Parathyroid adenoma (tissue), 2 donors: ENCODE data around the gene PTPN21.

Experiments
- H2AFZ ChIP-seq: fragments of 300-600 bp; sonication (generic); one replicate; pipeline ENCODE4 v1.7.0; 2017; ENCODE audit warnings: antibody characterized with exemption, mild to moderate bottlenecking
- H3K27ac ChIP-seq: fragments of 300-600 bp; sonication (generic); one replicate; pipeline ENCODE4 v1.7.0; 2017
- H3K27me3 ChIP-seq: fragments of 300-600 bp; sonication (generic); one replicate; pipeline ENCODE4 v1.7.0; 2017; ENCODE audit warnings: low read length; ENCODE audit not compliant: control insufficient read depth, insufficient read depth
- H3K36me3 ChIP-seq: fragments of 300-600 bp; sonication (generic); one replicate; pipeline ENCODE4 v1.7.0; 2017; ENCODE audit warnings: low read length; ENCODE audit not compliant: control insufficient read depth, insufficient read depth
- H3K4me1 ChIP-seq: fragments of 300-600 bp; sonication (generic); one replicate; pipeline ENCODE4 v1.7.0; 2017; ENCODE audit warnings: control low read depth
- H3K4me2 ChIP-seq: fragments of 300-600 bp; sonication (generic); one replicate; pipeline ENCODE4 v1.7.0; 2017; ENCODE audit warnings: low read length
- H3K4me3 ChIP-seq: fragments of 300-600 bp; sonication (generic); one replicate; pipeline ENCODE4 v1.7.0; 2017; ENCODE audit warnings: low read depth, low read length
- H3K79me2 ChIP-seq: fragments of 300-600 bp; sonication (generic); one replicate; pipeline ENCODE4 v1.7.0; 2017; ENCODE audit warnings: control low read depth
- H3K9ac ChIP-seq: fragments of 300-600 bp; sonication (generic); one replicate; pipeline ENCODE4 v1.7.0; 2017; ENCODE audit warnings: mild to moderate bottlenecking
- H3K9me3 ChIP-seq: fragments of 300-600 bp; sonication (generic); one replicate; pipeline ENCODE4 v1.7.0; 2017; ENCODE audit warnings: low read length; ENCODE audit not compliant: control insufficient read depth
- CTCF ChIP-seq: fragments of 300-600 bp; sonication (generic); IDR thresholded peaks from one replicate; pipeline ENCODE4 v1.7.0; 2017; ENCODE audit warnings: antibody characterized with exemption, mild to moderate bottlenecking
- donor health status: primary hyperparathyroidism.

Gene PTPN21

DNA sequence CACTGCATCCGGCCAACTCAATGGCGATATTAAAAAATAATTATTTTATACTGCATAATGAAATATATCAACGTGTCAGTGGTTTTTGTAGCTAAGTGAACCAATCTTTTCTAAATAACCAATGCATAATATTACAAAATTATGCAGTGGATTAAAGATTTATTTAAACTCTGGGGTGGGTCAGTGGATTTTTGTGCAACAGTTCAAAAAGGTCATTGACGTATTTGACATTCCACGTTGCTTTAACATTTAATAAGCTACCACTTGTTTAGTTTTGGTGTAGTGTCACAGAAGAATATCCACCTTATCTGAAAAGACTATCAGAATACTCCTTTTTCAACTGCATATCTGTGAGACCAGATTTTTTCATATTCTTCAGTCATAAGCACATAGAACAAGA is 10.6 kb upstream of the PTPN21 start:
- Histone ChIP-seq H3K9me3 (no peaks in the 10 kb centered on the region), H3K27me3 (no peaks in the 10 kb centered on the region)
- TF ChIP-seq CTCF = no peak

GRCh38 chr14:88563845-88564244 is 9.0 kb upstream of the PTPN21 start:
- H2AFZ ChIP-seq = no peak overlapping the region
- no peak for TF ChIP-seq CTCF
- H3K27ac ChIP-seq = no peak overlapping the region
- no peak overlapping the region for H3K9ac ChIP-seq
- H3K4me2 ChIP-seq = peak overlapping the region; percentile 37
- no peaks in the 10 kb centered on the region for H3K27me3 ChIP-seq
- peaks cover 11% of the 10 kb centered on the region for H3K79me2 ChIP-seq
- peak overlapping the region; percentile 92 for H3K4me3 ChIP-seq
- peaks cover 2% of the 10 kb centered on the region for H3K4me1 ChIP-seq
- H3K9me3 ChIP-seq = no peaks in the 10 kb centered on the region
- H3K36me3 ChIP-seq = no peaks in the 10 kb centered on the region

More for the DNA sequence above, 10.6 kb upstream of the PTPN21 start:
- Histone ChIP-seq H3K4me1 (peaks cover 2% of the 10 kb centered on the region), H3K9ac (no peak overlapping the region), H3K36me3 (no peaks in the 10 kb centered on the region), H3K79me2 (peaks cover 11% of the 10 kb centered on the region), H3K4me3 (no peak overlapping the region), H2AFZ (no peak overlapping the region), H3K27ac (no peak overlapping the region), H3K4me2 (no peak overlapping the region)

GRCh38 chr14:88562831-88563686 is 8.3 kb upstream of the PTPN21 start, which contains the start of gene ZC3H14:
Gene ZC3H14, plus strand, starts transcription at chr14:88563037. Its CDS starts 97 bp downstream, at chr14:88563134.
- H2AFZ ChIP-seq = peak within 1 kb of the TSS; percentile 98
- peaks cover 9% of the 10 kb centered on the region for H3K79me2 ChIP-seq
- H3K36me3 ChIP-seq = no peaks in the 10 kb centered on the region
- H3K4me2 ChIP-seq = peak within 1 kb of the TSS; percentile 37
- peaks cover 2% of the 10 kb centered on the region for H3K4me1 ChIP-seq
- no peaks in the 10 kb centered on the region for H3K27me3 ChIP-seq
- peak within 1 kb of the TSS; percentile 92 for H3K4me3 ChIP-seq
- no peak for TF ChIP-seq CTCF
- H3K9ac ChIP-seq = peak within 1 kb of the TSS; percentile 65
- H3K27ac ChIP-seq = peak within 1 kb of the TSS; percentile 84
- no peaks in the 10 kb centered on the region for H3K9me3 ChIP-seq

- TF ChIP-seq CTCF = no peak
- peak overlapping the region; percentile 37 for H3K4me2 ChIP-seq
- H3K9me3 ChIP-seq = no peaks in the 10 kb centered on the region
- H3K4me1 ChIP-seq = peaks cover 2% of the 10 kb centered on the region
- H3K79me2 ChIP-seq = peaks cover 6% of the 10 kb centered on the region
- peak overlapping the region; percentile 98 for H2AFZ ChIP-seq
- no peaks in the 10 kb centered on the region for H3K36me3 ChIP-seq
- H3K27me3 ChIP-seq = no peaks in the 10 kb centered on the region
- H3K27ac ChIP-seq = peak overlapping the region; percentile 84
- no peak overlapping the region for H3K9ac ChIP-seq
- peak overlapping the region; percentile 92 for H3K4me3 ChIP-seq
Measured at GRCh38 chr14:88562532-88562830, 7.7 kb upstream of the PTPN21 start.

DNA sequence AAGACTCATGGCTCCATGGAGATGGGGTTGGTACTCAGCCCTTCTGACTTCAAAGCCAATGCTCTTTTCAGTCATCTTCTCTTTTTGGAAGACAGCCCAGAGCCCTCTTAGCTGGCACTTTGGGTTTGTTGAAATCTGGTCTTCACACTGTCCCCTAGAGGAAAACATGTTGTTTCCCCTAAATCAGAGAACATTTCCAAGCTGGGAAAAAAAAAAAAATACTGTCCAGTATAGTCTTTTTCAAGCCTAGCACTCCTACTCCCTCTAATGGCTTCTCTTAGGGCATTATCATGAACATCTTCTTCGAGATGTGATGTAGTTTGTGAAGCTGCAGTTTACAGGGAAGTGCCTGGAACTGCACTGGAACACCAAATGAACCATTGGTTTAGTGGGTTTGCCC is 5.0 kb upstream of the PTPN21 start:
- H3K79me2 ChIP-seq = peaks cover 6% of the 10 kb centered on the region
- H3K9me3 ChIP-seq = no peaks in the 10 kb centered on the region
- no peak overlapping the region for H3K27ac ChIP-seq
- TF ChIP-seq CTCF = peak; percentile 51
- H3K27me3 ChIP-seq = no peaks in the 10 kb centered on the region
- peaks cover 2% of the 10 kb centered on the region for H3K4me1 ChIP-seq
- H3K4me2 ChIP-seq = no peak overlapping the region
- H3K9ac ChIP-seq = no peak overlapping the region
- H3K36me3 ChIP-seq = no peaks in the 10 kb centered on the region
- no peak overlapping the region for H2AFZ ChIP-seq
- H3K4me3 ChIP-seq = no peak overlapping the region
